K562 (cell line): ENCODE measurements around the gene ZNF195. TPM values are rescaled to one million over a fixed set of nuclear protein-coding genes. Genes with fewer than 3 reads are reported as not detected.

Source experiments
- CBX5 ChIP-seq: IDR thresholded peaks from 2 replicates; pipeline ENCODE4 v1.6.1; 2014; ENCODE audit warnings: low read depth, borderline replicate concordance
- CREB5 ChIP-seq: fragments of 250-450 bp; sonication (Bioruptor Pico); IDR thresholded peaks from 2 replicates; pipeline ENCODE4 v1.5.0; 2020; ENCODE audit warnings: mild to moderate bottlenecking
- ELF1 ChIP-seq: fragments of 200-800 bp; sonication (Bioruptor generic); IDR thresholded peaks from 2 replicates; pipeline ENCODE4 v1.6.1; 2016; ENCODE audit warnings: missing genetic modification characterization, missing compliant biosample characterization
- EP400 ChIP-seq: fragments of 450-650 bp; IDR thresholded peaks from 2 replicates; pipeline ENCODE4 v1.6.1; 2017; ENCODE audit warnings: antibody characterized with exemption, mild to moderate bottlenecking, moderate library complexity
- KAT7 ChIP-seq: sonication (generic); formaldehyde crosslinking; IDR thresholded peaks from 2 replicates; pipeline ENCODE4 v1.8.0; 2022; ENCODE audit warnings: missing genetic modification reagents, mild to moderate bottlenecking, borderline replicate concordance
- SIN3A ChIP-seq, 2 experiments: fragments of 150-350 bp in 1 of 2; IDR thresholded peaks; 2 replicates each; pipeline ENCODE4 v1.6.1; 2011 to 2016; ENCODE audit warnings: borderline replicate concordance in 2 of 2, low read depth in 2 of 2, low read length in 2 of 2, mild to moderate bottlenecking in 2 of 2, moderate library complexity in 2 of 2; ENCODE audit not compliant: control insufficient read depth in 1 of 2
- SIN3B ChIP-seq: fragments of 450-650 bp; IDR thresholded peaks from 2 replicates; pipeline ENCODE4 v1.6.1; 2017; ENCODE audit warnings: low read depth, mild to moderate bottlenecking, moderate library complexity
- SOX6 ChIP-seq: fragments of 450-650 bp; IDR thresholded peaks from 2 replicates; pipeline ENCODE4 v1.6.1; 2014; ENCODE audit warnings: mild to moderate bottlenecking
- SUPT5H ChIP-seq: fragments of 450-650 bp; IDR thresholded peaks from 2 replicates; pipeline ENCODE4 v1.6.1; 2016
- TCF3 ChIP-seq: sonication (generic); formaldehyde crosslinking; IDR thresholded peaks from 2 replicates; pipeline ENCODE4 v1.4.0; 2020; ENCODE audit warnings: mild to moderate bottlenecking, missing genetic modification reagents
- TEAD1 ChIP-seq, 2 experiments: fragments of 450-650 bp in 1 of 2; sonication (generic) in 1 of 2; formaldehyde crosslinking; IDR thresholded peaks; 2 replicates each; pipeline versions ENCODE4 v1.4.0 to v1.8.0; 2020 to 2022; ENCODE audit warnings: mild to moderate bottlenecking in 2 of 2, missing genetic modification reagents in 1 of 2
- TFAP4 ChIP-seq: sonication (generic); formaldehyde crosslinking; IDR thresholded peaks from 2 replicates; pipeline ENCODE4 v1.8.0; 2022; ENCODE audit warnings: missing genetic modification reagents, mild to moderate bottlenecking, moderate library complexity, borderline replicate concordance
- YY1 ChIP-seq, 3 experiments: IDR thresholded peaks; 2 replicates each; pipeline ENCODE4 v1.6.1; 2011; ENCODE audit warnings: low read length in 2 of 3, mild to moderate bottlenecking in 2 of 3, moderate library complexity in 2 of 3, borderline replicate concordance in 1 of 3, control low read depth in 1 of 3, low read depth in 1 of 3; ENCODE audit not compliant: insufficient read depth in 3 of 3, insufficient replicate concordance in 2 of 3, control insufficient read depth in 1 of 3, insufficient read length in 1 of 3; ENCODE audit errors: extremely low read depth in 1 of 3
- ZFX ChIP-seq: sonication (generic); formaldehyde crosslinking; IDR thresholded peaks from 2 replicates; pipeline ENCODE4 v1.8.0; 2022; ENCODE audit warnings: mild to moderate bottlenecking, missing genetic modification reagents, moderate library complexity
- ZNF586 ChIP-seq: fragments of 450-650 bp; formaldehyde crosslinking; conservative IDR thresholded peaks from 2 replicates; pipeline ENCODE4 v1.4.0; 2020; ENCODE audit warnings: mild to moderate bottlenecking, moderate library complexity
- polyA plus RNA-seq, 8 experiments: library from polyadenylated mRNA; depleted of rRNA in 4 of 8; stranded (reverse) in 5 of 8; unstranded in 3 of 8; fragments of >200 nt; fragmentation: Nextera tagmentation in 2 of 8; fragmentation: Illumina TruSeq in 1 of 8; extraction: Ambion mirVana in 2 of 8; extraction: Trizol in 1 of 8; gene quantifications; 2 replicates each; pipeline versions ENCODE4 v1.2.1 to v1.2.3, GENCODE V29; 2011 to 2014; ENCODE audit warnings: inconsistent platforms in 1 of 8, missing spikeins in 1 of 8
- total RNA-seq, 7 experiments: library from RNA; depleted of rRNA in 6 of 7; stranded (reverse); fragments of >200 nt in 6 of 7; fragmentation: Illumina TruSeq in 2 of 7; extraction: Trizol in 2 of 7; gene quantifications; 2 replicates each; pipeline versions ENCODE4 v1.2.1 to v1.2.3, GENCODE V29; 2011 to 2021; ENCODE audit warnings: low replicate concordance in 1 of 7
- TF ChIP-seq, protein P1 (sequence below): fragments of 200-800 bp; sonication (Bioruptor generic); IDR thresholded peaks from 2 replicates; pipeline ENCODE4 v1.6.1; 2017; ENCODE audit warnings: missing genetic modification characterization, missing compliant biosample characterization
- TF ChIP-seq, protein P2 (sequence below): sonication (generic); formaldehyde crosslinking; IDR thresholded peaks from 2 replicates; pipeline ENCODE4 v1.8.0; 2022; ENCODE audit warnings: mild to moderate bottlenecking, missing genetic modification reagents

The ZNF195 gene
- total and polyA plus RNA-seq, 9 of the 15 experiments (the other 6 are each of a cell fraction or from before 2014, with no cell fraction given) = 42.1 to 75.5 (median 60.4) TPM

- TF ChIP-seq SIN3B (0 out of 2 replicates have a peak, but pooled peaks have one; percentile 27), SIN3A (IDR thresholded peaks at IDR 0.05; ENCODE audit: borderline replicate concordance in 2 of 2, control insufficient read depth in 1 of 2, low read depth in 2 of 2, low read length in 2 of 2) (peak in 1 of 2 experiments; percentile 62; a peak in 1 of 4 replicates), CREB5 (peak; percentile 50; the same call in 1 of the 2 replicates), ZFX (CRISPR knock-in tag) (peak; percentile 75), EP400 (peak; percentile 98), ELF1 (tag) (peak; percentile 62), TEAD1 (CRISPR knock-in tag; IDR thresholded peaks at IDR 0.05) (peak in 1 of 2 experiments; percentile 40; a peak in 2 of 4 replicates), SOX6 (peak; percentile 39; the same call in 1 of the 2 replicates), TCF3 (CRISPR knock-in tag) (peak; percentile 23; the same call in 1 of the 2 replicates), ZNF586 (CRISPR knock-in tag) (0 out of 2 replicates have a peak, but pooled peaks have one; percentile 27), CBX5 (0 out of 2 replicates have a peak, but pooled peaks have one; percentile 14), TFAP4 (CRISPR knock-in tag) (peak; percentile 99), YY1 (IDR thresholded peaks at IDR 0.05; ENCODE audit: borderline replicate concordance in 1 of 3, control insufficient read depth in 1 of 3, extremely low read depth in 1 of 3, insufficient read depth in 3 of 3, insufficient read length in 1 of 3, insufficient replicate concordance in 2 of 3, low read depth in 1 of 3, low read length in 2 of 3) (peak in 1 of 3 experiments; percentile 66), SUPT5H (peak; percentile 54), KAT7 (CRISPR knock-in tag) (peak; percentile 50; the same call in 1 of the 2 replicates)
- TF ChIP-seq, protein P1, sequence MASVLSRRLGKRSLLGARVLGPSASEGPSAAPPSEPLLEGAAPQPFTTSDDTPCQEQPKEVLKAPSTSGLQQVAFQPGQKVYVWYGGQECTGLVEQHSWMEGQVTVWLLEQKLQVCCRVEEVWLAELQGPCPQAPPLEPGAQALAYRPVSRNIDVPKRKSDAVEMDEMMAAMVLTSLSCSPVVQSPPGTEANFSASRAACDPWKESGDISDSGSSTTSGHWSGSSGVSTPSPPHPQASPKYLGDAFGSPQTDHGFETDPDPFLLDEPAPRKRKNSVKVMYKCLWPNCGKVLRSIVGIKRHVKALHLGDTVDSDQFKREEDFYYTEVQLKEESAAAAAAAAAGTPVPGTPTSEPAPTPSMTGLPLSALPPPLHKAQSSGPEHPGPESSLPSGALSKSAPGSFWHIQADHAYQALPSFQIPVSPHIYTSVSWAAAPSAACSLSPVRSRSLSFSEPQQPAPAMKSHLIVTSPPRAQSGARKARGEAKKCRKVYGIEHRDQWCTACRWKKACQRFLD (CRISPR knock-in tag) = peak; percentile 92
- TF ChIP-seq, protein P2, sequence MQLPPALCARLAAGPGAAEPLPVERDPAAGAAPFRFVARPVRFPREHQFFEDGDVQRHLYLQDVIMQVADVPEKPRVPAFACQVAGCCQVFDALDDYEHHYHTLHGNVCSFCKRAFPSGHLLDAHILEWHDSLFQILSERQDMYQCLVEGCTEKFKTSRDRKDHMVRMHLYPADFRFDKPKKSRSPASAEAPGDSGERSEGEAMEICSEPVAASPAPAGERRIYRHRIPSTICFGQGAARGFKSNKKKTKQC (CRISPR knock-in tag) = peak; percentile 91
Measured at GRCh38 chr11:3404076-3404925, 25.4 kb upstream of the ZNF195 start (continued).
